ENCODE data around the gene SENP3.
A peak's percentile ranks its signal among the peaks of the same experiment; 100 is the strongest.

SENP3 gene

DNA sequence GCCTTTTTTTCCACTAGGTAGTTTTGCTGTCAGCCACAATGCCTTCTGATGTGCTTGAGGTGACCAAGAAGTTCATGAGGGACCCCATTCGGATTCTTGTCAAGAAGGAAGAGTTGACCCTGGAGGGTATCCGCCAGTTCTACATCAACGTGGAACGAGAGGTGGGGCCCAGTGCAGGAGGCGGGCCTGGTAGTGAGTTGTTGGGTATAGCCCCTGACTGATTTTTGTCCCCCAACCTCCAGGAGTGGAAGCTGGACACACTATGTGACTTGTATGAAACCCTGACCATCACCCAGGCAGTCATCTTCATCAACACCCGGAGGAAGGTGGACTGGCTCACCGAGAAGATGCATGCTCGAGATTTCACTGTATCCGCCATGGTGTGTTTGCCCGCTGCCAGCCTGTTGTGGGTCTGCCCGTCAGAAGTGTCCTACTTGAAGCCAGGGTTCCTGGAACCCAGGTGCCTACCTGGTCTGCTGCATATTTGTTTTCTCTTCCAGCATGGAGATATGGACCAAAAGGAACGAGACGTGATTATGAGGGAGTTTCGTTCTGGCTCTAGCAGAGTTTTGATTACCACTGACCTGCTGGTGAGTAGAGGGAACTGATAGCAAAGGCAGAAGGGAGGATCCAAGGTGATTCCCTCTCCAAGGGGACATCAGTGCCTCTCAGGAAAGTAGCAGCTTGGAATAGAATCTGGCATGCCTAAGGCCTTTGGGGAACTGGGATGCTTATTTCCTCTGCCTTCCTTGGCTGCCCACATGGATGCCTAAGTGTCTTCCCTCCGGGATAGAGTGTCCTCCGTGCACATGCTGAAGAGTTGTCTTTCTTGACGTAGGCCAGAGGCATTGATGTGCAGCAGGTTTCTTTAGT, 15.8 kb downstream of the SENP3 start:
- no peak for DNase-seq (ENCODE audit: low read depth)

GRCh38 chr17:7579001-7579833, 17.5 kb downstream of the SENP3 start, which contains the start of gene CD68:
Gene CD68, plus strand, starts transcription at chr17:7579638. Its CDS starts 40 bp downstream, at chr17:7579678.
- DNase-seq (ENCODE audit: low read depth) = no peak

- no peak for DNase-seq (ENCODE audit: low read depth)
Measured at GRCh38 chr17:7579834-7580603, 18.3 kb downstream of the SENP3 start.

DNA sequence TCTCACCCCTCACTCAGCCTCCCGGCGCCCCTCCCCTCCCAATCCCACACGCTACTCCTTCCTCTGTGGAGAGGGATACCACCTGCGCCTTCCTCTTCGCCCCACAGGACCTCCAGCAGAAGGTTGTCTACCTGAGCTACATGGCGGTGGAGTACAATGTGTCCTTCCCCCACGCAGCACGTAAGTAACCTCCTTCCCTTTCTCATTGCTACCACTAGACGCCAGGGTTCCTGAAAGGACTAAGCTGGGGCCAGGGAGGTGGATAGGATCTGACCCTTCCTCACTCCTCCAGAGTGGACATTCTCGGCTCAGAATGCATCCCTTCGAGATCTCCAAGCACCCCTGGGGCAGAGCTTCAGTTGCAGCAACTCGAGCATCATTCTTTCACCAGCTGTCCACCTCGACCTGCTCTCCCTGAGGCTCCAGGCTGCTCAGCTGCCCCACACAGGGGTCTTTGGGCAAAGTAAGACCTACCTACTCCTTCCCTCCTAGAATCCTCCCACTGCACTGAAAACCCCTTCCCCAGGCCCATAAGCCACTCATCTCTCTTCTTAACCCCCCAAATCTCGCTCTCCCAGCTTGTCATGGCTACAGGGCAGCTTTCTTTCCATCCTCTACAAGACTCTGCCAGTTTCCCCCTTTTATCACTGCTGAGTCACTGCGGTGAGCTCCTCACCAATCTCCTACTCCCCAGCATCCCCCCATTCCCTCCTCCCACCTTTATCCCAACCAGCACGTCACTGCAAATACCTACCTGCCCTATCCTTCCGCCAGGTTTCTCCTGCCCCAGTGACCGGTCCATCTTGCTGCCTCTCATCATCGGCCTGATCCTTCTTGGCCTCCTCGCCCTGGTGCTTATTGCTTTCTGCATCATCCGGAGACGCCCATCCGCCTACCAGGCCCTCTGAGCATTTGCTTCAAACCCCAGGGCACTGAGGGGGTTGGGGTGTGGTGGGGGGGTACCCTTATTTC, 19.2 kb downstream of the SENP3 start:
- no peak for DNase-seq (ENCODE audit: low read depth)

GRCh38 chr17:7582396-7583252, 20.9 kb downstream of the SENP3 start:
- DNase-seq (ENCODE audit: low read depth) = no peak

GRCh38 chr17:7583253-7584109, 21.8 kb downstream of the SENP3 start, which contains the start of gene MPDU1:
Gene MPDU1, plus strand, starts transcription at chr17:7583852. Its CDS starts 11 bp downstream, at chr17:7583863.
- peak; percentile 89 for DNase-seq (ENCODE audit: low read depth)

- DNase-seq (ENCODE audit: low read depth) = no peak
Measured at GRCh38 chr17:7586673-7587419, 25.1 kb downstream of the SENP3 start.

DNA sequence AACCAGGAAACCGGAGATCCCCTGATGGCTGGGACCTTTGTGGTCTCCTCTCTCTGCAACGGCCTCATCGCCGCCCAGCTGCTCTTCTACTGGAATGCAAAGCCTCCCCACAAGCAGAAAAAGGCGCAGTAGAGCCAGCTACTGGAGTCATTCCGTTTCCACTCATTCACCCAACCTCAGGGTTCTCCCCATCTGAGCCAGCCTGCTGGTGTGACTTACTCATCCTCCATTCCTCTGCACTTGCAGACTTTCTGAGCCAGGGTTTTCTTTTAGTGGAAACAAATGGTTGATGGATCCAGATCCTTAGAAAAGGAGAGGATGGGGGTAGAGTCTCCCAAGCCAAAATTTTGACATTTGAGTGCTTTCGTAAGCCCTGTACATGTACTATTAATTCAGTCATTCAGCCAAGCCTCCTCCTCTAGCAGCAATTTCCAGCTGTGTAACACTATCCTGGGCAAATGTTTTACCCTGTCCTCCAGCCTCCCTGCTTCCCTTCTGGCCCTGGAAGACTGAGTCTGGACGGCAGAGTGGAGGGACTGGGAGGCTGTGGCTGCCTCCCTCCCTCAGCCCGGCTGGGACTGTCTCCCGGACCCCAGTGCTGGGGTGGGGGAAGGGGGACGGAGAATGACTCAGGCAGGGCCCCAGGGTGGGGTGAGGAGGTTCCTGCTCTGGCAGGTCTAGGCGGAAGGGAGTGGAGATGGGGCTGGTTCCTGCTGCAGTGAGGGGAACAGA, 25.9 kb downstream of the SENP3 start:
- DNase-seq (ENCODE audit: low read depth) = no peak

DNA sequence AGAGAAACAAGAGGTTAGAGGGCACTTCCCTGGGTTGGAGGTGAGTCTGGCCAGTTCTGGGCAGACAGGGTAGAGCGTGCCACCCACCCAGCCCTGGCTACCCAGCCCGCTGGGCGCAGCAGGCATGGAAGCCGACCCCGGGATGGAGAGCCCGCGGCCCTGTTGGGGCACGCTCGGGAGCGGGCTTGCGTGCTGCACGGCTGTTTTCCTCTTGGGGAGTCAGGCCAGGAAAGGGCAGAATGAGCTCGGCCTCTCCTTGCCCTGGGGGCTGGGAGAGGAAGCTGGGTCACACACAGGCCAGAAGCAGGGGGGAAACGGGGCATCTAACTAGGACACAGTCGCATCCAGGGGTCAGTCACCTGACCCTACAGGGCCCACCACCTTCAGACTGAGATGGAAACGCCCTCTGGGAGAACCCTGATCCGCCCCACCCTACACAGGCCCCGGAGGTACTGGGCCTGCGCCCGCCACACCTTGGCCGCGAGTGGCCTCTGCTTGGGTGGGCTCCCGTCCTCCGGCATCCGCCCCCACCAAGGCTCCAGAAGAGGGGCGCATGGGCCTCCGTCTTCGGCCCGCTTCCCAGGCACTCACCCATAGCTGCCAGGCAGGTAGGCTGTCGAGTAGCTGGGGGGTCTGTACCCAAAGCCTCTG, 27.0 kb downstream of the SENP3 start:
- no peak for DNase-seq (ENCODE audit: low read depth)

- peak; percentile 51 for DNase-seq (ENCODE audit: low read depth)
Measured at GRCh38 chr17:7589204-7589868, 27.6 kb downstream of the SENP3 start.

DNA sequence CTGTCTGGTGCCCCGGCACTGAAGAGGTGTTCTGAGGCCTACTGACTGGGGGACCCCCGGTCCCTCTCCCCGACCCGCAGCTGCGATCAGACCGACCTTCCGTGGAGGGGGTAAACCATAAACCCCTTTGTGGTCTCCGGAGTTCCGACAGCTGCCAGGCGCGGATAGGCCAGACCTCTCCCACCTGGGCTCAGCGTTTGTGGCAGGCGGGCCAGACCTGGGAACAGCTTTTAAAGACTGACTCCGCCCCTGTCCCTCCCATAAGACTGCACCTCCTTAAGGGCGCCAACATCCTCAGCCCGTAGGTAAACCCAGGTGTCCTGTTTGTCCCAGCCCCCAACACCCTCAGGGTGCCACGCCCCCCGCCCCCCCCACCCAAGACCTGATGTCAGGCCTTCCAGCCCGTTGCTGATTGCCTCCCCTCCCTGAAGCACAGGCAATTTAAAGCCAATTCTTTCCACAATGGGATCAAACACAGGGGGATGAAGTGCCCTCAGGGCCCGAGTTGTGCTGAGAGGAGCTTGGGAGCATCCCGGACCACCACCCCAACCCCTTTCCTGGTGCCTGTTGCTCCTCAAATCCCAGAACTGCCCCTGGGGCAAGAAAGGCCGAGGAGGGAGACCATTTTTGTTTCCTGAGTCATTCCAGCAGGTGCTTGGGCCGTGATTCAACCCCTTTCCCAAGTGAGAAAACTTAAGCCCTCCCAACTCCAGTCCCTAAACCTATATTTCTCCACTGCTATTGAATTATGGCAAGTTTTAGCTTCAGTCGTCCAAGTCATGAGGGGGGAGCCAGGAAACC, 28.4 kb downstream of the SENP3 start, which contains the start of gene SOX15:
SOX15 (minus strand) TSS at position 204 of the 801 bp plus-strand sequence. CDS start 418 bp downstream, outside the sequence.
- DNase-seq (ENCODE audit: low read depth) = no peak

GRCh38 chr17:7590743-7591142, 29.0 kb downstream of the SENP3 start:
- no peak for DNase-seq (ENCODE audit: low read depth)

DNA sequence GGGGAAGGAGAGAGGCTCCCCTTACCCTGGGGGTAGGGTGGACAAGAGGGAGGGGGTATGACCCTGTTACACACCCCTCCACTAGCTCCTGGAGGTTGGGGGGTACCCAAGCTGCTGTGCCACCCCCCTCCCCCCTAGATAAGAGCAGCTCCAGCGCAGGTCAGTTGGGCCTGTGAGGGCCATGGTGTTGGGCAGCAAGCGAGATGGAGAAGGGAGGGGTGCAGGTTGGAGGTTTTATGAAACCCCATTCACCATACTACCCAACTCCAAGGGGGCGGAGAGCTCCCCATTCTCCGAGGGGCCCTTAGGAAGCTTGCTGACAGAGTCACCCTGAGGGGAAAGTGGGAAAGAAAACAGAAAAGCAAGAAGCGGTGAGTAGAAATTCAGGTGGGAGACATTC, 29.9 kb downstream of the SENP3 start:
- DNase-seq (ENCODE audit: low read depth) = no peak

DNA sequence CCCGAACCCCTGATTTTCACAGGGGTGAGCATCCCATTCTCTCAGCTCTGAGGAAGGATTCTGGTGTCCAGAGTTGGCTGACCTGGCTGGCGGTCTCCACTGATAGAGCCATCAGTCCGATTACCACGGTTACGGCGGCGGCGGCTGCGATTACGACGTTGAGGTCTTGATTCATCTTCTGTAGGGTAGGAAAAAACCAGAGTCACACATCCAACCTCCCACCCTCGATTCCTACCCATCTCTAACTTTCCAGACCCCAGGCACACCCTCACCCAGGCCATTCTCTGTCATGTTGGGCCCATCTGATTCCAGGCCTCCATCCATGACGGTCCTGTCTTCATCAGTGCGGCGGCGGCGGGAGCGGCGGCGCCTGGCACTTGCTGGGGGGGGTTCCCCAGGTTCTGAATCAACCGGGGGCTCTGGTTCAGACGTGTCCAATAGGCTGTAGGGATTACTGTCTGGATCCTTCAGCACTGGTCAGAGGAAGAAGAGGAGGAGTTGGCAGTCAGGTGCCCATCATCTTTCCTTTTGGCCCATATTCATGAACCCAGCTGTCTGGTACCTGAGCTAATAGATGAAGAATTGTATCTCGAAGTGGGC, 30.8 kb downstream of the SENP3 start:
- no peak for DNase-seq (ENCODE audit: low read depth)

GRCh38 chr17:7593296-7593695, 31.6 kb downstream of the SENP3 start:
- no peak for DNase-seq (ENCODE audit: low read depth)
